Caco-2 (cell line): ENCODE results near the gene ENTPD7. TPM values are rescaled to one million over a fixed set of nuclear protein-coding genes. Genes with fewer than 3 reads are reported as not detected.

Source experiments
- BruUV-seq: library from RNA; stranded (reverse); fragments of 400-500 nt; replicated peaks from 2 replicates; lab custom pipeline; 2021; lab: Mats Ljungman, UMichigan
- CTCF ChIA-PET: fragments of 300-600 bp; sonication (Branson Sonifier 250); formaldehyde crosslinking; loops from one replicate; lab custom pipeline; 2022; ENCODE audit warnings: antibody characterized with exemption; lab: Charles Lee
- POLR2A ChIA-PET: fragments of 300-600 bp; sonication (Branson Sonifier 250); formaldehyde crosslinking; loops from one replicate; lab custom pipeline; 2022; ENCODE audit warnings: antibody characterized with exemption; lab: Charles Lee
- DNase-seq, 2 experiments: peaks; one replicate each; pipeline versions ENCODE4 v3.0.0 to v3.0.0-alpha.2; 2020 to 2022
- H3K27me3 ChIP-seq: replicated peaks from 2 replicates; pipeline ENCODE4 v1.6.0; 2011; ENCODE audit warnings: low read length; ENCODE audit not compliant: control insufficient read depth, insufficient read depth
- H3K36me3 ChIP-seq: 2 replicates; pipeline ENCODE4 v1.5.1; 2011; ENCODE audit warnings: low read length; ENCODE audit not compliant: control insufficient read depth, insufficient read depth
- H3K4me1 ChIP-seq: fragments of 250-450 bp; sonication (Bioruptor Pico); 2 replicates; pipeline ENCODE4 v1.5.1; 2020; ENCODE audit warnings: mild to moderate bottlenecking
- H3K4me3 ChIP-seq: 2 replicates; pipeline ENCODE4 v1.5.1; 2011; ENCODE audit warnings: low read depth, mild to moderate bottlenecking, control low read depth, low read length
- H3K9me3 ChIP-seq: fragments of 250-450 bp; sonication (Bioruptor Pico); 2 replicates; pipeline ENCODE4 v1.5.1; 2020; ENCODE audit warnings: mild to moderate bottlenecking, moderate library complexity
- H3K27ac Mint-ChIP-seq: one replicate; pipeline ENCODE4 v1.8.0; 2022; ENCODE audit warnings: mixed read lengths; ENCODE audit not compliant: unreplicated experiment
- H3K27me3 Mint-ChIP-seq: one replicate; pipeline ENCODE4 v1.8.0; 2022; ENCODE audit warnings: mixed read lengths; ENCODE audit not compliant: insufficient read depth, unreplicated experiment
- H3K36me3 Mint-ChIP-seq: one replicate; pipeline ENCODE4 v1.8.0; 2022; ENCODE audit warnings: mild to moderate bottlenecking, mixed read lengths; ENCODE audit not compliant: insufficient read depth, unreplicated experiment
- H3K4me1 Mint-ChIP-seq: one replicate; pipeline ENCODE4 v1.8.0; 2022; ENCODE audit warnings: low read depth, mixed read lengths; ENCODE audit not compliant: unreplicated experiment
- H3K4me3 Mint-ChIP-seq: one replicate; pipeline ENCODE4 v1.8.0; 2022; ENCODE audit warnings: mild to moderate bottlenecking, moderate library complexity, mixed read lengths; ENCODE audit not compliant: unreplicated experiment
- H3K9me3 Mint-ChIP-seq: one replicate; pipeline ENCODE4 v1.8.0; 2022; ENCODE audit warnings: mixed read lengths; ENCODE audit not compliant: unreplicated experiment
- CTCF ChIP-seq, 2 experiments: fragments of 200-600 bp in 1 of 2; IDR thresholded peaks; 1 replicate in 1 of 2; 2 replicates in 1 of 2; pipeline versions ENCODE4 v1.5.1 to v1.8.0; 2011 to 2022; ENCODE audit warnings: antibody characterized with exemption in 1 of 2, control low read depth in 1 of 2, inconsistent platforms in 1 of 2, low read depth in 1 of 2, low read length in 1 of 2, mild to moderate bottlenecking in 1 of 2, moderate library complexity in 1 of 2; ENCODE audit not compliant: insufficient read depth in 1 of 2, severe bottlenecking in 1 of 2, unreplicated experiment in 1 of 2
- intact Hi-C: fragments of 100-400 bp; cut with micrococcal nuclease; formaldehyde crosslinking; loops from one replicate; pipeline ENCODE4 v1.10.0; 2022; ENCODE audit not compliant: unreplicated experiment
- total RNA-seq: library from RNA; stranded (reverse); gene quantifications from 2 replicates; pipeline ENCODE4 v1.2.3, GENCODE V29; 2022

The ENTPD7 gene
- total RNA-seq, 1 experiment from 2014 or later: 36.0 TPM

GRCh38 chr10:99708428-99709012 is 49.2 kb downstream of the ENTPD7 start:
- peaks cover 79% of the 10 kb centered on the region for H3K36me3 Mint-ChIP-seq
- CTCF ChIA-PET: interaction anchor here (1.0 kb wide), 1 partner anchor 49 kb away, joined by 4 read pairs; the partner anchor contains the start of gene ENTPD7

GRCh38 chr10:99709480-99710229 is 50.3 kb downstream of the ENTPD7 start:
- H3K36me3 Mint-ChIP-seq: peaks cover 79% of the 10 kb centered on the region
- H3K4me1 Mint-ChIP-seq: peaks cover 8% of the 10 kb centered on the region
- POLR2A ChIA-PET: no interaction called here

More at GRCh38 chr10:99708428-99709012, 49.2 kb downstream of the ENTPD7 start:
- Histone ChIP-seq H3K9me3 (no peaks in the 10 kb centered on the region), H3K4me3 (no peak overlapping the region), H3K4me1 (no peaks in the 10 kb centered on the region), H3K27me3 (no peaks in the 10 kb centered on the region), H3K36me3 (peaks cover 3% of the 10 kb centered on the region)
- no peak overlapping the region for H3K4me3 Mint-ChIP-seq
- POLR2A ChIA-PET: interaction anchor here (0.5 kb wide), 1 partner anchor 50 kb away, joined by 3 read pairs; no protein-coding TSS in a partner anchor
- BruUV-seq: no TSS peak
- intact Hi-C loops: no loop called here
- no peak overlapping the region for H3K27ac Mint-ChIP-seq
- H3K4me1 Mint-ChIP-seq: peaks cover 8% of the 10 kb centered on the region
- H3K27me3 Mint-ChIP-seq: no peaks in the 10 kb centered on the region
- no peaks in the 10 kb centered on the region for H3K9me3 Mint-ChIP-seq
- DNase-seq: no peak
- no peak for TF ChIP-seq CTCF (IDR thresholded peaks at IDR 0.05; ENCODE audit: insufficient read depth in 1 of 2, low read depth in 1 of 2, low read length in 1 of 2, severe bottlenecking in 1 of 2, unreplicated experiment in 1 of 2)

More at GRCh38 chr10:99709480-99710229, 50.3 kb downstream of the ENTPD7 start:
- no peak for TF ChIP-seq CTCF (IDR thresholded peaks at IDR 0.05; ENCODE audit: insufficient read depth in 1 of 2, low read depth in 1 of 2, low read length in 1 of 2, severe bottlenecking in 1 of 2, unreplicated experiment in 1 of 2)
- Mint-ChIP-seq H3K9me3 (no peaks in the 10 kb centered on the region), H3K4me3 (no peak overlapping the region), H3K27me3 (no peaks in the 10 kb centered on the region), H3K27ac (no peak overlapping the region)
- H3K36me3 ChIP-seq: peaks cover 3% of the 10 kb centered on the region
- no peaks in the 10 kb centered on the region for H3K9me3 ChIP-seq
- no peaks in the 10 kb centered on the region for H3K27me3 ChIP-seq
- intact Hi-C loops: no loop called here
- DNase-seq: no peak
- CTCF ChIA-PET: interaction anchor here (1.0 kb wide), 1 partner anchor 50 kb away, joined by 4 read pairs; the partner anchor contains the start of gene ENTPD7
- H3K4me1 ChIP-seq: no peaks in the 10 kb centered on the region
- no TSS peak for BruUV-seq
- H3K4me3 ChIP-seq: no peak overlapping the region
